Stimulated activated CD4-positive, alpha-beta T cell treated with anti-CD3 and anti-CD28 coated beads, Interleukin-15, amount 100 ng/mL, for 24 hours (primary cell): Measurements from ENCODE around the gene SF3A1.

ENCODE experiments used
- DNase-seq: peaks from one replicate; pipeline ENCODE4 v3.0.0-alpha.2; 2020

Gene SF3A1

GRCh38 chr22:30285176-30285845 is 71.4 kb downstream of the SF3A1 start:
- DNase-seq: no peak

GRCh38 chr22:30284666-30285065 is 72.0 kb downstream of the SF3A1 start:
- no peak for DNase-seq

- DNase-seq: no peak
Measured at GRCh38 chr22:30284172-30284571, 72.5 kb downstream of the SF3A1 start.

- no peak for DNase-seq
Measured at GRCh38 chr22:30283342-30283741, 73.4 kb downstream of the SF3A1 start.

DNA sequence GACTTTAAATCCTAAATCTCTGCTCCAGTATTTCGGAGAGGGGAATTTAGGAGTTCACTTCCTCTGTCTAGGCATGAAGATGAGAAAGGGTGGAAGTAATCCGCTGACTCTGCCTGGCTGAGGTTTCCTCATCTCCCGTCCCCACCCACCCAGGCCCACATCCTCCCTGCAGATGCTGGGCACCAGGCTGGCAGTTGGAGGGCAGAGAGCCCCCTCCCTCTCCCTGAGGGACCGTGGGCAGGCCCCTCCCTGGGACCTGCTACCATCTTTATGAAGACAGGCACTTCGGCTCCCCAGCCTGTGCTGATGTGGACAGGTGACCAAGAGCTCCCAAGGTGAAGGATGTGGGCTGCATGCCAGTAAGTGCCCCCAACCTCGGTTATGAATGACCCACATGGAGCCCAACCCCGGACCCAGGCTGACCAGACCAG is 74.1 kb downstream of the SF3A1 start:
- no peak for DNase-seq
